HL-60/S4 (cell line): ENCODE data around the gene AGPAT4.
"Not testable (repeated sequence)": the region's sequence is repeated elsewhere in the genome, so short reads cannot be mapped to it uniquely, and the experiment has no call there.

Experiments used
- in situ Hi-C: fragments of 300-500 bp; cut with MboI; formaldehyde crosslinking; loops from 2 replicates; pipeline ENCODE4 v1.14.3; 2022; ENCODE audit warnings: low sequenced_read_pairs

AGPAT4 gene

GRCh38 chr6:161230339-161230738, 43.5 kb downstream of the AGPAT4 start:
- in situ Hi-C loops, result no loop called here

DNA sequence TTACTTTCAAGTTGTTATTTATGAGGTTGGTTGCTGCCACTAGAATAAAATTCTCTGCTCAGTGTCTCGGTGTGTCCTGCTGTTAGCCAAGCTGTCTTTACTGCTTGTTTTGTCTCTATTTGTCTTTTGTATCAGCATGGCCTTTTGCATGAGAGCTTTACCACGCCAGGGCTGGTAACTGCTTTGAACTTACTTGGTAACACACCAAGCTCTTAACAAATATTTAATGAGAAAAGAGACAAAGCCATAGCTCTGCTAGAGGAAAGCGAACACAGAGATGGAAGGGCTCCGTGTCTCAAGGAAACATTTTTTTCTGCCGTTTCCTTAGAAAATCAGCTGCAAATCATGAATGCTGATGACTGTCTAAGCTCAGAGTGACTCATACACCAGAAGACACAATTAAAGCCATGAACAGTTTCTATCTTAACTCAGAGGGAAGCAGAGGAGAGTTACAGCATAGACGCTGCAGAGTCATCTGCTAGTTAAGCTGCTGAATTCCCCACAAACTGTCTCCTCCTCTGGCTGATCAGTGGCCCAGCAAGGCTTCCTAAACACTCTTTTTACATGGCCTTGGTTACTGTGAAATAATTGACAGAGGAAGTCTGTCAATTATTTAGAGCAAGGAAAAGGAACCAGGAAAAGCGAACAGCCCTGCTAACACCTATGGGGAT, 44.8 kb downstream of the AGPAT4 start:
- in situ Hi-C loops, result no loop called here

- in situ Hi-C loops, result no loop called here
Observed at GRCh38 chr6:161228096-161228495, 45.8 kb downstream of the AGPAT4 start.

GRCh38 chr6:161227004-161227960, 46.6 kb downstream of the AGPAT4 start:
- in situ Hi-C loops, result no loop called here

- in situ Hi-C loops, result no loop called here
Observed at GRCh38 chr6:161226009-161226964, 47.6 kb downstream of the AGPAT4 start.

- in situ Hi-C loops, result no loop called here
Observed at GRCh38 chr6:161225681-161226008, 48.2 kb downstream of the AGPAT4 start.

DNA sequence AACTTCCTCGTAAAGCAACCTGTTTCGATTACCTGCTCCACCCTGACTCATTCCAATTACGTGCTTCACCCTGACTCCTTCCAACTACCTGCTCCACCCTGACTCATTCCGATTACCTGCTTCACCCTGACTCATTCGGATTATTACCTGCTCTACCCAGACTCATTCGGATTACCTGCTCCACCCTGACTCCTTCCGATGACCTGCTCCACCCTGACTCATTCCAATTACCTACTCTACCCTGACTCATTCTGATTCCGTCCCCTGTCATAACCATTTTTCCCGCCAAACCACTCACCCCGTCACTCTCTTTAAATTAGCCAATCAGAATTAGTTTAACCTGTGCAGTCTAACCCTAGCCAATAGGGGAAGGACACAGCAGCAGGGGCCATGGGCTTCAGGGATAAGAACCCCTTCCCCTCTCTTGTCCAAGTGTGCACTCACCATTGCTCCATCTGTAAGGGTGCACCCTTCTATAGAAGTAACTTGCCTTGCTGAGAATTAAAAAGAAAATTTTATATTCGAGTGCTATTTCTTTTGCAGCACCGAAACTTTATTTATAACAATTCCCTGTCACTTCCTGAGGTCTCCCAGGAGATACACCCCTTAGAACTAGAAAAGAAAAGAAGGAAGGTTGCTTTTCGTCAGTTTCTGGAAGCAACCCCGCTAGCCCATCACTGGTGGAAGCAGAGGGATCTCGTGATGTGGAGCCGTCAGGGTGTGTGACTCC, 48.7 kb downstream of the AGPAT4 start:
- in situ Hi-C loops, result not testable (repeated sequence)

DNA sequence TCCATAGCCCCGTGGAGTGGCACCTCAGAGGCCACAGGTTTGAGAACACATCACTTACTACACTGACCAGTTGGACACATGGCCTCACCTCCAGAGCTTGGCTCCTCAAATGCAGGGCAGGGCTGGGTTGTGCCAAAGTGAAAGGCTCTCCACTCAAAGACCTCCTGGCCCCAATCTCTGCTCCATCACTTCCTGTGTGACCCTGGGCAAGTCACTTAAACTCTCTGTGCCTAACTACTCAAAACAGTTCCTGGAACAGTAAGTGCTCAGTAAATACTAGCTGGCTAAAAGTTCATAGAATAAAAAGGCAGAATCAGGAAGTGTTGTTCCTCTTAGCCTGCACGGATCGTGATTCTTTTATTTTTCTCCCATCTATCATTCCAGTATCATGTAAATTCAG, 50.2 kb downstream of the AGPAT4 start:
- in situ Hi-C loops, result no loop called here

DNA sequence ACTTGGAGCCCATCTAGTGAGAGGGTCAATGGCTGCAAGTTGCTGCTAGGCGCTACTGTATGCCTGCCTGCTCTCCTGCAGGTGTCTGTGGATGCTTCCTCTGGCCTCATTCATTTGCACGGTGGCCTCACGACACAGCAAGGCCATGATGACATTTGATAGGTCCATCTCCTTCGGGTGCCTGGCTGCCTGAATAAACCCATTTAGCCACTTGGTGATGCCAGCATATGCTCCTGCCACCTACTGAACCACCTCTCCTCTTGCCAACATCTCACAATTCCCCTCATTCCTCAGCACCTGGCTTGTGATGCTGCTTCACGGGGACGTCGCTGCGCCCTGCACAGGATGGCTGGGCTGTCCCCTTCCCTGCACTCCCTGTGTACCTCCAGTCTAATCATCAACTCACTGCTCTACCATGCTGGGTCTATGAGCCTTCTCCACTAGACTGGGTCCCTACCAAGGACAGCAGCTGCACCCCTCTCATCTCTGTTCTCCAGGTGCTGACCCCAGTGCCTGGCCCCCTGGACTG, 51.1 kb downstream of the AGPAT4 start:
- in situ Hi-C loops, result no loop called here

GRCh38 chr6:161220346-161220745, 53.5 kb downstream of the AGPAT4 start:
- in situ Hi-C loops, result no loop called here

DNA sequence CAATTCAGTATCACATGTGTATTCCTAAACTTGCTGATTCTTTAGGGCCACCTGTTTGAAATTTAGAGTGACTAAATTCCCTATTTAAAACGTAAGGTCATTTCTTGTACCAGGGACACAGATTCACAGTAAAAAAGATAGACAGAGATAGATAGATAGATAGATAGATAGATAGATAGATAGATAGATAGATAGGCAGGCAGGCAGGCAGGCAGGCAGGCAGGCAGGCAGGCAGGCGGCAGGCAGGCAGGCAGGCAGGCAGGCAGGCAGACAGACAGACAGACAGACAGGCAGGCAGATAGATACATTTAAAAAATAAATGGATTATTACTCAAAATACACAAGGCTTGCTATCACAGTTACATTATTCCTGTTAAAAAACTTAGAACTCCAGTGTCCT, 54.2 kb downstream of the AGPAT4 start:
- in situ Hi-C loops, result no loop called here

GRCh38 chr6:161218222-161218621, 55.6 kb downstream of the AGPAT4 start:
- in situ Hi-C loops, result no loop called here

- in situ Hi-C loops, result no loop called here
Observed at GRCh38 chr6:161217628-161218027, 56.2 kb downstream of the AGPAT4 start.

- in situ Hi-C loops, result no loop called here
Observed at GRCh38 chr6:161216616-161217205, 57.1 kb downstream of the AGPAT4 start.

DNA sequence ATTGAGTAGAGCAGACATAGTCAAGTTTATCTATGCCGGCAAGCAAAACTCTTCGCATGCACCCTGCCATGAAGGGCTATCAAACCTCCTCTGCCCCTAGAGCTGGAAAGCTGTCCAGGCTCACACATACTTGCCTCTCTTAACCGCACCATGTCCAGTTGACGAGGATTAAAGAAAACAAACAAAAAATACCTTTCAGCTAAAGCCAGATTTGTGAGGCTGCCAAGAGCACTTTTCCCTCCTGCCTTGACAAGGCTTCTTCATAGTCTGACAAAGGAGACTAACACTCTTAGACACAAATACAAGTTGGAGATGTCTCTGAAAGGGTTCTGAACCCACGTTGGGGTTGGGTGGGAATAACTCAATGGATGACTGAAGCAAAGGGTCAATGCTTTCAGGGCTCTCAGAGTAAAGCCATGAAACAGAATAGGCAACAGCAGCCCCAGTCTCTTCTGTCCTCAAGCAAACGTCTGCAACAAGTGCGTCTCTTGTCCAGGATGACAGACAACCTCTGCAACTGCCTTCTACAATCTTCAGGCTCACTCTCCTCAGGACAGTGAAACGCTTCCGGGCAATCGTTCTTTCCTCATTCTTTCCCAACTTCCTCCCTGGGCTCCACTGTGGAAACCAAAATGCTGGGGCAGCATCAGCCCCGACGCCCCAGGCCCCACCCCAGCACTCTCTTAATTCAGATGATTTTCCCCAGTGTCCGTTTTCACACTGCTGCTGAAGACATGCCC, 57.8 kb downstream of the AGPAT4 start:
- in situ Hi-C loops, result no loop called here

DNA sequence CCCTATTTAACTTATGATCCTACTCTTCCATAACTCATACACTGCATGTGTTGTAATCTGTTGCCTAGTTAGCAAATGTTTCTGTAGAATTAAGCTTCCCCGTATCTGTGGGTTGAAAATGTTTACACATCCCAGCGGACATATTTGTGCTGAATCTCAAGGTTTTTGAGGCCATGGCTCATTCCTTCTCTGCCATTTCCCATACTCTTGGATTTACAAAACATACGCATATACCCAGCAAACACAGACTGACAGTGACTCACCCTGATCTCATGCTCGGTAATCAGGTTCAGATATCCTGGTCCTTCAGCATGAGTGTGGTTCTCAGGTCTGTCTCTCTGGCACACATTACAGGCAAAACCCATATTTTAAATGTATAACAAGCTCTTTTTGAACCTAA, 58.7 kb downstream of the AGPAT4 start:
- in situ Hi-C loops, result no loop called here

DNA sequence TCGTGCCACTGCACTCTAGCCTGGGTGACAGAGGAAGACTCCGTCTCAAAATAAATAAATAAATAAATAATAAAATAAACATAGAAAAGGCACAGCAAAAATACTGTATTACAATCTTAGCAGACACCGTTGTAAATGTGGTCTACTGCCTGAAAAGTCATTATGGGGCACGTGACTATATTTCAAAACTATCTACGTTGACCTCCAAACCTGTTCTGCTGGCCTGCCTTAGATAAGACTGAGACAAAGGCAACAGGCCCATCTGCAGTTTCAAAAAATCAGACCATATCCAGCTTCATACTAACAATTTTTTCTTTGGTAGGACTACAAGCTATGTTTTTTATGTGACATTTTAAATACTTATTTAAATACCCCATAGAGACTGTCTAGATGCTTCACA, 59.1 kb downstream of the AGPAT4 start:
- in situ Hi-C loops, result no loop called here

- in situ Hi-C loops, result no loop called here
Observed at GRCh38 chr6:161212902-161213301, 61.0 kb downstream of the AGPAT4 start.

GRCh38 chr6:161211380-161212035, 62.4 kb downstream of the AGPAT4 start:
- in situ Hi-C loops, result no loop called here
